CD4-positive, alpha-beta T cell treated with Interleukin-15 for 4 hours (primary cell): ENCODE results near the gene CELF5.
"Not testable (repeated sequence)": the region's sequence is repeated elsewhere in the genome, so short reads cannot be mapped to it uniquely, and the experiment has no call there.

Experiments
- DNase-seq: peaks from one replicate; pipeline ENCODE4 v3.0.0-alpha.2; 2020; ENCODE audit warnings: low spot score

CELF5 gene

DNA sequence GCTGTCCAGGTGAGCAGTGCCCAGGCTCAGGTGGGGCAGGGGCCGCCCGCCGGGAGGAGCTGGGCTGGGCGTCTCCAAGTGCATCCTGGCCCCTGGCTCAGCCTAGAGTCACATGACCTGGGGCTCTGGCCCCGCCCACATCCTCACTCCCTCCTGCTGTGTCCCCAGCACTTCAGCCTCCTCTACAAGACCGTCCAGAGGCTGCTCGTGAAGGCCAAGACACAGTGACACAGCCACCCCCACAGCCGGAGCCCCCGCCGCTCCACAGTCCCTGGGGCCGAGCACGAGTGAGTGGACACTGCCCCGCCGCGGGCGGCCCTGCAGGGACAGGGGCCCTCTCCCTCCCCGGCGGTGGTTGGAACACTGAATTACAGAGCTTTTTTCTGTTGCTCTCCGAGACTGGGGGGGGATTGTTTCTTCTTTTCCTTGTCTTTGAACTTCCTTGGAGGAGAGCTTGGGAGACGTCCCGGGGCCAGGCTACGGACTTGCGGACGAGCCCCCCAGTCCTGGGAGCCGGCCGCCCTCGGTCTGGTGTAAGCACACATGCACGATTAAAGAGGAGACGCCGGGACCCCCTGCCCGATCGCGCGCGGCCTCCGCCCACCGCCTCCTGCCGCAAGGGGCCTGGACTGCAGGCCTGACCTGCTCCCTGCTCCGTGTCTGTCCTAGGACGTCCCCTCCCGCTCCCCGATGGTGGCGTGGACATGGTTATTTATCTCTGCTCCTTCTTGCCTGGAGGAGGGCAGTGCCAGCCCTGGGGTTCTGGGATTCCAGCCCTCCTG, 16.8 kb upstream of the CELF5 start:
- DNase-seq: no peak

- no peak for DNase-seq
These were observed 15.9 kb upstream of the CELF5 start for GRCh38 chr19:3208317-3209207.

DNA sequence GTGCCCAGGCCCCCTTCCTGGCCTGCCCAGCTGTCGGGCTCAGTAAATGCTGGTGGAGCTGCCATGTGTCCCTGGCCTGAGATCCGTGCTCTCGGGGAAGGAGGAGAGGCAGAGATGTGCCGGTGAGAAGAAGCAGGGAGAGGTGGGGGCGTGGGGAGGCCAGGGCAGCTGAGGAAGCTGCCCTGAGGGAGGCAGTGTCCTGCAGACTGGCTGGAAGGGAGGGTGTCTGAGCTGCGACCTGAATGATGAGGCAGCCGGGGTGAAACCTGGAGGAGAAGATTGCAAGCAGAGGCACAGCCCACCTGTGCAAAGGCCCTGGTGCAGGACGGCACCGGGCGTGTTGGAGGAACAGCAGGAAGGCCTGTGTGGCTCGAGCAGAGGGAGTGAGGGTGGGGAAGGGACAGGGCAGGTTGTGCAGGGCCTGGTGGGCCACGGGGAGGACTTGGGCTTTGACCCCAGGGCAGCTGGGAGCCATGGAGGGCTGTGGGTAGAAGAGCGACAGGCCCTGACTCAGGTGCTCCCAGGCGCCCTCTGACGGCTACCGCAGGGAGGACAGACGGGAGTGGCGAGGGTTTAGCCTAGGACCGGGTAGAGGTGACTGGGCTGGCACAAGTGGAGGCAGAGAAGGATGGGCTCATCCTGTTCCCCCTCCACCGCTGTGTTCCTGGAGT, 14.0 kb upstream of the CELF5 start:
- peak; percentile 56 for DNase-seq

GRCh38 chr19:3211191-3211590, 13.3 kb upstream of the CELF5 start:
- no peak for DNase-seq

DNA sequence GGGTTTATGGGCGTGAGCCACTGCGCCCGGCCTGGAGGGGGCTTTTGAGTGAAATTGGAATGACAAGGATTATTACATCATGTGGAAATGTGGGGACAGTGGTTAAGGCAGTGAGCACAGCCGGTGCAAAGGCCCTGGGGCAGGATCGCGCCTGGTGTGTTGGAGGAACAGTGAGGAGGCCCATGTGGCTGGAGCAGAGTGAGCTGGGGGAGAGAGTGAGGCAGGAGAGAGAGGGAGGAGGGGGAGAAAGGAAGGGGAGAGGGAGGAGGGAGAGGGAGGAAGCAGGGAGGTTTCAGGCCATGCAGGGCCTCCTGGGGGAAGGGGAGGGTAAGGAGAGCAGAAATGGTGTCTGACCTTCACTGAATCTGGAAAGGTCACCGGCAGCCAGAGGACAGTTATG, 11.3 kb upstream of the CELF5 start:
- DNase-seq: no peak

DNA sequence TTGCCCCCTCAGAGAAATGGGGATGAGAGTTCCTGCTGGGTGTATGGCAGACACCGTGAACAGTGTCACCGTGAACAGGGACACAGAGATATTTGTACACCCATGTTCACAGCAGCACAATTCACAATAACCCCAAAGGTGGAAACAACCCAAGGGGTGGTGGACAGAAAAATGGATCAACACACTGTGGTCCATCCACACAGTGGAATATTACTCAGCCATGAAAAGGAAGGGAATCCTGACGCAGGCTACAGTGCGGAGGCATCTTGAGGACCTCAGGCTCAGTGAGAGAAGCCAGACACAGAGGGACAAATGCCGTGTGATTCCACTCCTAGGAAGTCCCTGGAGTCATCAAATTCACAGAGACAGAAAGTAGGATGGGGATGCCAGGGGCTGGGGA, 7.6 kb upstream of the CELF5 start:
- DNase-seq: no peak

DNA sequence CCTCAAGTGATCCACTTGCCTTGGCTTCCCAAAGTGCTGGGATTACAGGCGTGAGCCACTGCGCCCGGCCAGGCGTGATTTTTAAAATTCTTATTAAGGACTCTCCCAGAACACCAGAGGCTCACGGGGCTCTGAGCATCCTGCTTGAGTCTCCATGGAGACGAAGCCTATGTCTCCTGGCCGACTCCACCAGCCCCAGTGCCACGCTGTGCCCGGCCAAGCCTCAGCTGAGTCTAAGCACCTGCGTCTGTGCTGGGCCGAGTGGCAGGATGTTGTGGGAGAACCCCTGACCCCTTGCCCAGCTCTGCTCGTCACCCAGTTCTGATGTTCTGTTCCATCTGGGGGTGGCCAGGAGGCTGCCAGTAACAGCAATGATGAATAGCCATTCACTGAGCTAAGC, 3.9 kb upstream of the CELF5 start:
- DNase-seq: no peak

GRCh38 chr19:3221576-3221975, 2.9 kb upstream of the CELF5 start:
- DNase-seq: not testable (repeated sequence)

DNA sequence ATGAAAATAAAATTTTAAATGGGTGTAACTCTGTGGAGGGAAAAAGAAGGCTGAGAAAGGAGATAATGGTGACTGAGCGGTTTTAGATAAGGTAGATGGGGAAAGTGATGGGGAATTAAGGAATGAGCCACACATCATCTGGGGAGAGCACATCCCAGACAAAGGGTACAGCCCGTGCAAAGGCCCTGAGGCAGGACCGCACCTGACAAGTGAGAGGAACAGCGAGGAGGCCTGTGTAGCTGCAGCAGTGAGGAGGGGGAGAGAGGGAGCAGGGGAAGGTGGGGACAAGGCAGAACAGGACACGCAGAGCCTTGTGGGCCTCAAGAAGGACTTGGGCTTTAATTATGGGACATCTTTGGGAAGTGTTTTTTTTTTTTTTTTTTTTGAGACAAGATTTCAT, 1.8 kb upstream of the CELF5 start:
- DNase-seq: no peak

DNA sequence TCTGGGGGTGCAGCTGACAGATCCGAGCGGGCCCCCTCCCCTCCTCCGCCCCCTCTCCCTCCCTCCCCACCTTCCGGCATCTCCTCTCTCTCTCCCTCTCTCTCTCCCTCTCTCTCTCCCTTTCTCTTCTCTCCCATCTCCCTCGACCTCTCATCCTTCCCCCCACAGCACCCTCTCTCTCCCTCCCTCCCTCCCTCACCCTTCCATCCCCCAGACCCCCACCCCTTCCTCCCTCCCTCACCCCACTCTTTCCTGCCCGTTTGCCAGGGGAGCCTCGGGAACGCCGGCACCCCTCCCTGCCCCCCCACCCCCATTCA, 666 bp downstream of the CELF5 start:
- DNase-seq: no peak

DNA sequence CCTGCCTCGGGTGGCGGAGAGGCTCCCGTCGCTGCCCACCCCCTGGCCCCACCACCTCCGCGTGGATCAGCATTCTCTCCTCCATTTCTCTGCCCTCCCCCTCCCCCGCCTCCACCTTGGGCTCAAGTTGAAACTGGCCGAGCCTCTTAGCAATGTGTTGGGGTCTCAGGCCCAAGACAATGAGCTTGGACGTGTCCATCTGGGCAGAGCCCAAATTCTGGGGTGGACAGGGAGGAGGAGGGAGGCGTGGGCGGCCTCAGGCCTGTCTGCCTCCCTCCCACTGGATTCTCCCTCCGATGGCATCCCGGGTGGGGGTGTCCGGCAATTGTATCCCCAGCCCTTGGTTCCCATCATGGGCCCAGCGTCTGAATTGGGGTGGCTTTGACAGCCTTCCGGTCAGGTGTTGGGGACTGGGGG, 1.2 kb downstream of the CELF5 start:
- no peak for DNase-seq

GRCh38 chr19:3227054-3227626, 2.7 kb downstream of the CELF5 start:
- DNase-seq: no peak

DNA sequence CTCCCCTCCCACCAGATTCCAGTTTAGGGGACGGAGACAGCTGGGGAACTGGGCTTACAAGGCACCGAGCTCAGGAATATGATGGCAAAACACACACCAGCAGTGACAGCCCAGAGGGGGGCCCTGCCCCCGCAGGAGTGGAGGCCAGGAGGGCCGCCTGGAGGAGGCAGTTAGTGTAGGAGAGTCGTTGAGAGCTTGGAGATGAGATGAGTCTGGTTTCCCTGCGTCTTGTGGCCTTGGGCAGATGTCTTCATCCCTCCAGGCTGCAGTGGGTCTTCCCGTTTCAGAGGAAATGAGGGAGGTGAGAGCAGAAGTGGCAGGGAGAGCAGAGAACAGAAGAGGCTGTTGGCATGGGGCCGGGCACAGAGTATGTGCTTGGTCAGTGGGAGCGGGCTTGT, 4.9 kb downstream of the CELF5 start:
- DNase-seq: no peak

DNA sequence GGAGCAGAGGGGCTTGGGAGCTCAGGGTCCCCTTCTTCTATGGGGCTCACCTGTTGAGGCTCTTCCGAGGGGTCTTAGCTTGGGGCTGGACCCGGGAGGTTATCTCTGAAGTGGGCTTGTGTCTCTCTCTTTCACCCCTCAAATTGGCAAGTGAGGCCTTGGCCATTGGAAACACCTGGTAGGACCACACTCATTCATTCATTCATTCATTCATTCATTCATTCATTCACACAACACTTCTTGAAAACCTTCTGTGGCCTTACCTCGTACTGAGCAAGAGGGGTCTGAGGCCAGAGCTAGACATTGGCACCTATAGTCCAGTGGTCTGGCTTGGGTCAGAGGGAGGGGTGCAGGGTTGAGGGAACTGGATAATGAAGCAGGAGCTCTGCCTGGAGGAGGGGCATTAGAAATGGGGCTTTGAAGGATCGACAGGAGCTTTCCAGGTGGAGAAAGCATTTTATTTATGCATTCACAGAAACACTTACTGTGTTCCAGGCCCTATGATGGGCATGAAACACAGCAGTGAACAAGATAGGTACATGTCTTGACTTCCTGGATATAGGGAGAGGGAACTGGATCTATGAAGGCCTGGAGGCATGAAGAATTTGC, 5.5 kb downstream of the CELF5 start:
- DNase-seq: no peak

- no peak for DNase-seq
These were observed 6.8 kb downstream of the CELF5 start for GRCh38 chr19:3231288-3231687.

DNA sequence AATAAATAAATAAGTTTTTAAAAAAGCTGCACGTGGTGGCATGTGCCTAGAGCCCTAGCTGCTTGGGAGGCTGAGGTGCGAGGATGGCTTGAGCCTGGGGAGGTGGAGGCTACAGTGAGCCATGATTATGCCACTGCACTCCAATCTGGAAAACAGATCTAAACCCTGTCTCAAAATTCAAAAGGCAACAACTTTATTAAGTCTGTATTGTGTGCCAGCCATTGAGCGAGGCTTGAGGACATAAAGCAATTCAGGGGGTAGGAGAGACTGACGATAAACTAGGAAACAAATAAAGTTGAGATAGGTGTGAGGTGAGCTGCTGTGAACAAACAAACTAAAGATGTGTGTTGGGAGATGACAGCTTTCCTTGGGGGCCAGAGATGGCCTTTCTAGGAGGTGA, 8.7 kb downstream of the CELF5 start:
- no peak for DNase-seq

DNA sequence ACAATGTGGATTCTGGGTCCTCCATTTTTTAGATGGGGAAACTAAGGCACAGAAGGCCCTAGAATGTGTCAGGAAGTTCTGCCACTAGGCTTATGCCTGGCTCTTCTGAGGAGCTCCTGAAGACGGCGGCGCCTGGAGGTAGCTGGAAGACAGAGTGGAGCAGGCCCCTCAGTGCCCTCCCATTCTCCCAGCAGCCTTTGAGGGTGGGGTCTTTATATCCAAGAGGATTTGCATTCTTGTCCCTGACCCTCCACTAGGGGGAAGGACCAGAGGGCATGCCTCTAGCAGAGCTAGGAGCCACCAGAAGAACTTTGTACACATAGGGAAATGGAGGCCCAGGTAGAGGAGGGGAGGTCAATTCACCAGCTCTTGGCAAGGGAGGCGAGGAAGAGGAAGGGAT, 9.4 kb downstream of the CELF5 start:
- DNase-seq: no peak

- no peak for DNase-seq
These were observed 10.3 kb downstream of the CELF5 start for GRCh38 chr19:3234800-3235199.

DNA sequence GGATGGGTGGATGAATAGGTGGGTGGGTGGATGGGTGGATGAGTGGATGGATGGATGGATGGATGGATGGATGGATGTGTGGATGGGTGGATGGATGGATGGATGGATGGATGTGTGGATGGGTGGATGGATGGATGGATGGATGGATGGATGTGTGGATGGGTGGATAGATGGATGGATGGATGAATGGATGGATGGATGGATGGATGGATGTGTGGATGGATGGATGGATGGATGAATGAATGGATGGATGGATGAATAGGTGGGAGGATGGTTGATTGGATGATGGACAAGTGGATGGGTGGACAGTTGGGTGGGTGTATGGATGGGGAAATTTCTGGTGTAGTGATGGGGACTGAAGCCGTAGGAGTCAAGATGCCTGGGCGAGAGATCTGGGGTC, 11.1 kb downstream of the CELF5 start:
- DNase-seq: not testable (repeated sequence)

- no peak for DNase-seq
These were observed 11.8 kb downstream of the CELF5 start for GRCh38 chr19:3236272-3236671.

DNA sequence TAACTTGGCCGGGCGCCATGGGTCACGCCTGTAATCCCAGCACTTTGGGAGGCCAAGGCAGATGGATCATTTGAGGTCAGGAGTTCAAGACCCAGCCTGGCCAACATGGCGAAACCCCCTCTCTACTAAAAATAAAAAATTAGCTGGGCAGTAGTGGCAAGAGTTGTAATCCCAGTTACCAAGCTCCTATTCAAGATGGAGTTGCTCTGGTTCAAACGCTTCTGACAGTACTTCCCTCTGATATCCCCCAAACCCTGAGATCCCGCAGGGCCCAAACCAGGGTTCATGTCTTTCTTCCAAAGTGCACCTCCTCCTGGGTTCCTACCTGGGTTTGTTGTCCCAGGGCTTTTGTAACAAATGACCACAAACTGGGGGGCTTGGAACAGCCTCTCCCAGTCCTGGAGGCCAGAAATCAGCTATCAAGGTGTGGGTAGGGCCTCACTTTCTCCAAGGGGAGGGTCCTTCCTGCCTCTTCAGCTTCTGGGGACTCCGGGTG, 13.7 kb downstream of the CELF5 start:
- no peak for DNase-seq

GRCh38 chr19:3239367-3239766, 14.9 kb downstream of the CELF5 start:
- no peak for DNase-seq
